GM12878 (cell line): ENCODE results near the gene ATG101.

ENCODE experiments used
- CHD4 ChIP-seq: fragments of 200-600 bp; sonication (generic); IDR thresholded peaks from 2 replicates; pipeline ENCODE4 v1.6.1; 2016; ENCODE audit warnings: mild to moderate bottlenecking
- EP300 ChIP-seq, 2 experiments: fragments of 150-350 bp in 1 of 2; IDR thresholded peaks; 2 replicates each; pipeline ENCODE4 v1.6.1; 2011 to 2012; ENCODE audit warnings: low read depth in 2 of 2, low read length in 2 of 2, borderline replicate concordance in 1 of 2, improper control_type of control experiment in 1 of 2, inconsistent platforms in 1 of 2; ENCODE audit not compliant: control insufficient read depth in 1 of 2
- EZH2 ChIP-seq: IDR thresholded peaks from 2 replicates; pipeline ENCODE4 v1.6.1; 2012; ENCODE audit warnings: low read depth, mild to moderate bottlenecking, control low read depth, inconsistent platforms, low read length, borderline replicate concordance; ENCODE audit not compliant: control insufficient read depth
- FOS ChIP-seq: IDR thresholded peaks from 3 replicates; pipeline ENCODE4 v1.6.1; 2011; ENCODE audit warnings: borderline replicate concordance; ENCODE audit not compliant: insufficient read length; ENCODE audit errors: extremely low read depth
- MLLT1 ChIP-seq: fragments of 450-650 bp; IDR thresholded peaks from 2 replicates; pipeline ENCODE4 v1.6.1; 2016; ENCODE audit warnings: mild to moderate bottlenecking
- NFYA ChIP-seq: IDR thresholded peaks from 2 replicates; pipeline ENCODE4 v1.6.1; 2011; ENCODE audit warnings: low read depth, mild to moderate bottlenecking, low read length, improper control_type of control experiment, borderline replicate concordance
- PAX5 ChIP-seq: IDR thresholded peaks from 2 replicates; pipeline ENCODE4 v1.6.1; 2011; ENCODE audit warnings: low read depth, low read length, borderline replicate concordance
- POLR2A ChIP-seq: IDR thresholded peaks from 2 replicates; pipeline ENCODE4 v1.6.1; 2011; ENCODE audit warnings: low read depth, mild to moderate bottlenecking, low read length
- RELA ChIP-seq: fragments of 450-650 bp; IDR thresholded peaks from 2 replicates; pipeline ENCODE4 v1.8.0; 2014; ENCODE audit warnings: borderline replicate concordance; ENCODE audit not compliant: partially characterized antibody
- SP1 ChIP-seq: IDR thresholded peaks from one replicate; pipeline ENCODE4 v1.6.1; 2011; ENCODE audit warnings: low read depth, low read length
- TF ChIP-seq, protein P1 (sequence below), 3 experiments: IDR thresholded peaks in 2 of 3; conservative IDR thresholded peaks in 1 of 3; 2 replicates each; pipeline ENCODE4 v1.5.1; 2011; ENCODE audit warnings: low read depth in 3 of 3, low read length in 3 of 3, mild to moderate bottlenecking in 3 of 3, control low read depth in 2 of 3, moderate library complexity in 2 of 3, inconsistent platforms in 1 of 3, mixed read lengths in 1 of 3; ENCODE audit not compliant: control insufficient read depth in 2 of 3, insufficient read depth in 1 of 3; ENCODE audit errors: extremely low read depth in 1 of 3

- TF ChIP-seq NFYA (no peak), PAX5 (no peak), CHD4 (no peak), MLLT1 (no peak), FOS (no peak), POLR2A (no peak), EZH2 (no peak), EP300 (IDR thresholded peaks at IDR 0.05; ENCODE audit: borderline replicate concordance in 1 of 2, control insufficient read depth in 1 of 2, low read depth in 2 of 2, low read length in 2 of 2) (no peak), RELA (no peak), SP1 (no peak)
- TF ChIP-seq, protein P1, sequence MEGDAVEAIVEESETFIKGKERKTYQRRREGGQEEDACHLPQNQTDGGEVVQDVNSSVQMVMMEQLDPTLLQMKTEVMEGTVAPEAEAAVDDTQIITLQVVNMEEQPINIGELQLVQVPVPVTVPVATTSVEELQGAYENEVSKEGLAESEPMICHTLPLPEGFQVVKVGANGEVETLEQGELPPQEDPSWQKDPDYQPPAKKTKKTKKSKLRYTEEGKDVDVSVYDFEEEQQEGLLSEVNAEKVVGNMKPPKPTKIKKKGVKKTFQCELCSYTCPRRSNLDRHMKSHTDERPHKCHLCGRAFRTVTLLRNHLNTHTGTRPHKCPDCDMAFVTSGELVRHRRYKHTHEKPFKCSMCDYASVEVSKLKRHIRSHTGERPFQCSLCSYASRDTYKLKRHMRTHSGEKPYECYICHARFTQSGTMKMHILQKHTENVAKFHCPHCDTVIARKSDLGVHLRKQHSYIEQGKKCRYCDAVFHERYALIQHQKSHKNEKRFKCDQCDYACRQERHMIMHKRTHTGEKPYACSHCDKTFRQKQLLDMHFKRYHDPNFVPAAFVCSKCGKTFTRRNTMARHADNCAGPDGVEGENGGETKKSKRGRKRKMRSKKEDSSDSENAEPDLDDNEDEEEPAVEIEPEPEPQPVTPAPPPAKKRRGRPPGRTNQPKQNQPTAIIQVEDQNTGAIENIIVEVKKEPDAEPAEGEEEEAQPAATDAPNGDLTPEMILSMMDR (IDR thresholded peaks at IDR 0.05 in 2 of 3, conservative IDR thresholded peaks at IDR 0.05 in 1 of 3; ENCODE audit: control insufficient read depth in 2 of 3, extremely low read depth in 1 of 3, insufficient read depth in 1 of 3, low read depth in 3 of 3, low read length in 3 of 3) = no peak
Observed at GRCh38 chr12:52084491-52085231, 14.9 kb downstream of the ATG101 start.
